KG1 (cell line): ENCODE data around the gene CNTN4.
"Not testable (repeated sequence)": the region's sequence is repeated elsewhere in the genome, so short reads cannot be mapped to it uniquely, and the experiment has no call there.

Experiments
- DNase-seq: peaks from one replicate; lab custom pipeline; 2025; lab: John Stamatoyannopoulos, UW

Gene CNTN4

DNA sequence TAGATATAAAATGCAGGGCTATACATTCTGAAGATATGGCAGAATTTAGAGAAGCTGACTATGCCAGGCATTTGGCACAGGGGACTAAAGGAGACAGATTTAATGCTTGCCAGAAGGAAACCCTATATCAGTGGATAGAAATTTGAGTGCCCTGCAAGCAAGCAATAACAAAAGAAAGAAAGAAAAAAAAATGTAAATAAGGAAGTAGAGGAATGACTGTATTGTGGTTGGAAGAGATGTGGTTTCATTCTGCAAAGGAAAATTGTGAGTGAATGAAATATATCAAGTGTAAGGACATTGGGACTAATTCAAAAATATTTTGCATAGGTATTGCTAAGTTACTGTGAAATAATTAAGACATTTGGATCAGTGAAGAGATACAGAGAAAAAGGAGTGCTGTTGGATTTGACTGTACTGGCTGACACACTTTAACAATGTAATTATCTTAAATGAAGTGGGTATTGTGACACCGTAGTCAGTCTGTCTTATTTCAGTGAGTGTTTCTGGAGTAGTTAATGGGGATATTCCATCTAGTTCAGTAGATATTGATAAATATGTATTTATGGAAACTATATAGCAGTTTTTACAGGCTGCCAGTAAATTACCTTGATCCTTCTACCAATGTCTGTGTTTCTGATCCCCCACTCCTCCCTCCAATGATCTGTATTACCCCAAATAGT lies 418.2 kb downstream of the CNTN4 start:
- no peak for DNase-seq

DNA sequence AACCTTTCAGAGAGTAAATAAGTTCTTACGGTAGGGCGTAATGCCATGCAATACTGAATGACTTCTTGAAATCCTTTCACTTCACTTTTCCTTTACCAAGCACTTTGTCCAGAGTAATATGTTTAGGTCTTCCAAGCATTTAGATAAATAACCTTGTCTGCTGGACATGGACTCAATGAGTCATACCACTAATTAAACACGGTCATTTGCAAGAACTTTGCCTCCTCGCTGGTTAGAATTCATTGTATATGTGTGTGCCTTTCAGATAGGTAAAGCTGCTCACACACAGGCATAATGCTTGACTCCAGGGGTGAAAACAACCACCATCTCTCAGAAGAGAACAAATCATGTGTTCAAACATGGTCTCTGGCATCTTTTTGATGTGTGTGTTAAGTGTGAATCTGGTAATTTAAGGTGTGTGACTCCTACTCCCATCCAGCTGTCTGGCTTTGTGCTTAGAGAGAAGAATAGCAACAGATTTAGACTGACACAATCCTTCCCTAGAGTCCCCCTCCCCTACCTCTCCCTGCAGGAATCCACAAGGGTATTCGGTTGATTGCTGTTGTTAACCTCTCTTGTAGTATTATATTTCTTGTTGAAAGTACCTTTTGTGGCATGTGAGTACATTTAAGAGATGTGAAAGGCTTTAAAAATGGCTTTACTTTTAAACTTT lies 419.0 kb downstream of the CNTN4 start:
- DNase-seq: no peak

DNA sequence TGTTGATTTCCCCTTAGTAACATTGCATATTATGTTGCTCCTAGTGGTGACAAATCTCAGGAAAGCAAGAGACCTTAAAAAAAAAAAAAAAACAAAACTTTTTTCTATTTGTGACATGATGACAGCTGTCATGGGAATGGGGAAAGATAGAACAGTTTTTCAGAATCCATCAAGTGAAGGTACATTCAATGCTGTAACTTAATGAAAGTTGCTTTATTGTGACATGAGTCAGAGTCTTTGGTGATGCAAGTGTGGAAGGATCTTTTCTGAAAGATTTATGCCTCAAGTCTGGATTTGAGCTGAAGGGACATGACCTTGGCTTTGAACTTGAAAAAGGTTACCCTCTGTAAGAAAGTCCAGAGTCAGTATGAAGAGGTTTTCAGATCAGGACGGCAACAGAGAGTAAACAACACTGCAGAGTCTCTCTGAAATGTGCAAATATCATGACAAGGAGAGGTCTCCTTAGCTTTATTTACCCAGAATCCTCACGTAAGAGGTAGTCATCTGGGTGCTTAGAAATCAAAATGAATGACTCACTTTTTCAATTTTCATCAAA lies 424.7 kb downstream of the CNTN4 start:
- no peak for DNase-seq

DNA sequence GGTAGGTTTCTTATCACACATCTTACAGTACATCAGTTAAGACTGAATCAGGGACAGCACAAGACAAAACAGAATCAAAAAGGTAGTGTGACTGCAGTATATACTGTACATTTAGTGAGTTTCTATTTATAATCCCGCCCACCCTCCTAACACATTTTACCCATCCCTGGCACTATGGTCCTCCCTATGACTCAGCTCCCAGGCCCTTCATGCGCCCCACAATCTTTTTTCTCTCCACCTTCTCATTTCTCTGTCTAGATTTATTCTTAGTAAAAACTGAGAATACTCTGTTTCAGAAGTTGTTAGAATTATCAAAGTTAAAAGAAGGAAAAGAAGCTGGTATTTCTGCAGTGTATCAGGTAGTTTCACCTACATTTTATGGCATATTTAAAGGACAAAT lies 427.3 kb downstream of the CNTN4 start:
- DNase-seq: no peak

DNA sequence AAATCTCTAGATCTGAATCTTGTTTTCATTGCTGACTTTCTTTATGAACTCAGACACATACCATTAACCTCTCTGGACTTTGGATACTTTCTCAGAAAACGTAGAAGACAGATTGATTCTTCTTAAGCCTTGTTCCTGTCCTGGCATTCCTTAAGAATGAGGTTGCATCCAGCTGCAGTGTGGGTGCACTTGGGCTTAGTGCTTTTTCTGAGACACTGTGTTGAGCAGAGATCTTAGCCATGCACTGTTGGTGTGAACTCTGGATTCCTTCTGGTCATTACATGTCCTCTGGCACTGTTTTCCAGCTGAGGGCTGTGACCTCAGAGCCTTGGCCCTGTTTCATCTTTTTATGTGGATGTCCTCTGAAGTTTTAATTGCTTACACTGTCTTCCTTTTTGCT lies 428.3 kb downstream of the CNTN4 start:
- DNase-seq: no peak

DNA sequence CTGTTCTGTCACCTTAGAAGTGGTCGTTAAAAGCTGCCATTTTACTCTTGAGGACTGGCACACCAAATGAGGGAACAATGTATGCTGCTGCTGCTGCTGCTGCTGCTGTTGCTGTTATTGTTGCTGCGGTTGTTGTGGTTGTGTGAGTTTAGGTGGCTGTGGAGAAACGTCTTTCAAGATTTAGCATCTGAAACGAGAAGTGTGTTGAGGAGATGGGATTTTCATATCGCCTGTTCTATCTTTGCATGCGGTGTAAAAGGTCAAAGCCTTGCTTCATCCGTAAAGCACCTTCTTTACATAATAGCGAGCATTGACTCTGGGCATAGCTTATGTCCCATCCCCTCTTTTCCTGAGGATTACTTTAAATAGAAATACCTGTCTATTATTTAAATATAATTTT lies 428.7 kb downstream of the CNTN4 start:
- DNase-seq: not testable (repeated sequence)

DNA sequence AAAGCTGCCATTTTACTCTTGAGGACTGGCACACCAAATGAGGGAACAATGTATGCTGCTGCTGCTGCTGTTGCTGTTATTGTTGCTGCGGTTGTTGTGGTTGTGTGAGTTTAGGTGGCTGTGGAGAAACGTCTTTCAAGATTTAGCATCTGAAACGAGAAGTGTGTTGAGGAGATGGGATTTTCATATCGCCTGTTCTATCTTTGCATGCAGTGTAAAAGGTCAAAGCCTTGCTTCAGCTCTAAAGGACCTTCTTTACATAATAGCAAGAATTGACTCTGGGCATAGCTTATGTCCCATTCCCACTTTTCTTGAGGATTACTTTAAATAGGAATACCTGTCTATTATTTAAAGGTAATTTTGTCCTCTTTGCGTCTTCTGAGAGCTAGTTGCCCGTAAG lies 436.1 kb downstream of the CNTN4 start:
- DNase-seq: not testable (repeated sequence)

DNA sequence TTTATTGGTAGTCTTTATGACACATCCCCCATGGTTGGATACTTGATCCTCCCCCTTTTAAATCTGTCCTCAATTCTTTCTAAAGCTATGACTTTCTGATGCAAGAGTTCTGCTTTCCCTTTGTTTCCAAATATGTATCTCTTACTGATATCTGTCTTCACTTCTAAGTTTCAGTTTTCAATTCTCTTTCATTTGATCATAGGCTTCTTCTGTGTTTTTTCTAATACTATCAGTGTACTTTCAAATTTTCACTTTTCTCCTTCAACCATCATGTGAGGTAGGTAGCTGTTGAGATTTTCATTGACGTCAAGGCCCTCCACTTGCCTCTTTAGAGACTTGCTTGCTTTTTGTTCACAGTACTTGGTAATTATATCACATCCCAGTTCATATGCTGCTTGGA lies 436.5 kb downstream of the CNTN4 start:
- no peak for DNase-seq

DNA sequence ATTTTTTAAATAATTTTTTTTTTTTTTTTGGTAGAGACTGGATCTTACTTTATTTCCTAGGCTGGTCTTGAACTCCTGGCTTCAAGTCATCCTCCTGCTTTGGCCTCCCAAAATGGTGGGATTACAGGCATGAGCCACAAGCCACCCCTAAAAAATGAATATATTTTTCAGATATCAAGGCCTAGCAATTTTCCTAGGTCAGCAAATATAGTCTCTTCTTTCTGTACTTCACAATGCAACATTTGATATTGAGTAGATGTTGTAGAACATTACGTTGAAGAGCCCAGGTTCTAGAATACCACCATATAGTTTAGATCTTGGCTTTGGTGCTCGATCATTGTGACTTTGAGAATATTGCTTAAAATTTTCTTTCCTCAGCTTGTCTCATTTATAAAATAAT lies 437.9 kb downstream of the CNTN4 start:
- no peak for DNase-seq

DNA sequence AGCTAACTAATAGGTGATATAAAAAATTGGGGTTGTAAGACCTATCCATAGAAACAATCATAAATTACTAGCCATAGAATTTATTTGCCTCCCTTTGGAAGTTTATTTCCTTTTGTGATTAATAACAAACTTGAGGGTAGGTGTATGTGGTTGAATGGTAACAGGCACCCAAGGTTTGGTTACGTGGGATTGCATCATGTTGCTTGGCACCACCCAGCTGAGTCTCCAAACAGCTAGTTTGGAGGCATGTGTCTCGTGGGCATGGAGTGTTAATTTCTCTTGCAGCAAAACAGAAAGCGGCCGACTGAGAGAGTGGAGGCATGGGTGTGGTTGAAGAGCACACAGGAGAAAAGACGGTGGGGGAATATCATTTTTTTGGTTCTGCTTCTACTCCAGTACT lies 441.4 kb downstream of the CNTN4 start:
- no peak for DNase-seq

DNA sequence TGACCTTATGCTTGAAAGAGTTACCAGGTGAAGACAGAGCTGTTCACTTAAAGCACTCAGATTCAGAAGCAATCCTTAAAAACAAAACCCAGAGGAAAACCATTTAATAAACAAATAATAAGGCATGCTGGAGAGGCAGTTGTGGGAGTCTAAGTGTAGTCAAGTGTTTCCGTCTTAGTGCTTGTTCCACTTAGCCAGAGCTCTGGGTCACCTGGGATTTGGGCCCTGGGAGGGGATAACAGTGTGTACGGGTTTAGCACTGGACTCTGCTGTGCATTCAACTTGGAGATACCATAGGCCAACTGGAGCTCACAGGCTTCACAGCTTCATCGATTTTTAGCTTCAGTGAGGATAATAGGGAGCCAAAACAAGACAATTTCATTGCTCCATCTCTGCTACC lies 444.6 kb downstream of the CNTN4 start:
- DNase-seq: no peak

DNA sequence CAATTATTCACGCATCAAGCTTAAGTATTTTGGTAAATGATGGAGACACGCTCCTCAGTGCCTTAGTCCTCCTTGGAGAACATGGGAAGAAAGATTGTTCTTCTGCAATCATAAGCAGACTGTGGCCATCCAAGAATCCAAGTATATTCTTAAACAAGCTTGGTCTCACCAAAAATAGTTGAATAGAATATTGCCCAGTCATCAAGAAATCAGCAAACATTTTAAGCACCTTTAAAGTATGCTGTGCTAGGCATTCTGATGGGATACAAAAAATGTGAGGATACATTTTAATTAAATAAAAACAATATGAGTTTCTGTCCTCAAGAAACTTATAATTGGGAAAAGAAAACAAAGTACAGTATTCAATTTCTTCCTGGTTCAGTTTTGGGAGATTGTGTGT lies 445.5 kb downstream of the CNTN4 start:
- no peak for DNase-seq

DNA sequence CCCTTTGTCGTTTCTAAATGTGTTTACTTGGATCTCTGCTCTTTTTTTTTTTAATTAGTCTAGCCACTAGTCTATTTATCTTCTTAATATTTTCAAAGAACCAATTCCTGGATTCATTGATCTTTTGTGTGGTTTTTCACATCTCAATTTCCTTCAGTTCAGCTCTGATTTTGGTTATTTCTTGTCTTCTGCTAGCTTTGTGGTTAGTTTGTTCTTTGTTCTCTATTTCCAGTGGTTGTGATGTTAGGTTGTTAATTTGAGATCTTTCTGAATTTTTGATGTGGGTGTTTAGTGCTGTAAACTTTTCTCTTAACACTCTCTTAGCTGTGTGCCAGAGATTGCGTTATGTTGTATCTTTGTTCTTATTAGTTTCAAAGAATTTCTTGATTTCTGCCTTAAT lies 446.1 kb downstream of the CNTN4 start:
- no peak for DNase-seq

DNA sequence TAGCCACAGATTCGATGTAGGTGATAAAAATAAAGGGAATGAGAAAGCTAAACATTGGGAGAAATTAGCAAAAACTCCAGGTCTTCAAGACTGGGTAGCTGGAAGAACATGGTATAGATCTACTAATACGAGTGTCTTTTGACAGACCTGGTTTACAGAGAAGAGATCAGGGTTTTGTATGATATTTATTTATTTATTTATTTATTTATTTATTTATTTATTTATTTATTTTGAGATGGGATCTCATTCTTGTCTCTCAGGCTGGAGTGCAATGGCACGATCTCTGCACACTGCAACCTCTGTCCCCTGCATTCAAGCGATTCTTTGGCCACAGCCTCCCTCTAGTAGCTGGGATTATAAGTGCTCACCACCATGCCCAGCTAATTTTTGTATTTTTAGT lies 448.4 kb downstream of the CNTN4 start:
- DNase-seq: no peak

DNA sequence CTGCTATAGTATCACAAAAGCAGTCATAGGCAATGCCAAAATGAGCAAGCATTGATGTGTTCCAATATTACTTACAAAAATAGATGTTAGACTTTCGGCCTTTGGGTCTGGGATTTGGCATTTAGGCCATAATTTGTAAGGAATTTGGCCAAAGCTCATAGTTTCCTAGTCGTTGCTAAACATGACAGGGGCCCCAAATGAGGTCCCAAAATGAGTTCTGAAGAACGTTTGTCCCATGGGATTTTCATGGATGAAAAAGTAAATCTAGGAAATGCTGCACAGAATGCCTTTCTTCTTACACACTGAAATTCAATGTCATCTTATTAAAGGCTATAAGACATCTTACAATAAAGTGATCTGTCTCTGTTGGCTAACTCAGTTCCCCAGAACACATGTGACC lies 456.0 kb downstream of the CNTN4 start:
- DNase-seq: no peak

DNA sequence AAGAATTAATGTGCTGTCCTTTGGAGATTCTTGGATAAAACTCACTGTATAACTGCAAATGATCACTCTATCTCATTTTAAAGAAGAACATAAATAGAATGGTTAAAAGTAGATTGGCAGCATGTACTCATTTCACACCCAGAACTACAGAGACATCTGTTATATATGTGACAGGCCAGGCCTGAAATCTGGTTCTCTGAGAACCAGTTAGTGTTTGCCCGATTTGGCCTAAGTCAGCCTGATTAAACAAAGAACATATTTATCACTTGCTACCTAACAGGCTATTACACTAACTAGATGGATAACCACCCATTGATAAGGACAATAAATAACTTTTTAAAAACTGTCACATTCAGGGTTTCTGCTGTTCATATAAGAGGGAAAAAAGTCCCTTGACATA lies 460.1 kb downstream of the CNTN4 start:
- no peak for DNase-seq

DNA sequence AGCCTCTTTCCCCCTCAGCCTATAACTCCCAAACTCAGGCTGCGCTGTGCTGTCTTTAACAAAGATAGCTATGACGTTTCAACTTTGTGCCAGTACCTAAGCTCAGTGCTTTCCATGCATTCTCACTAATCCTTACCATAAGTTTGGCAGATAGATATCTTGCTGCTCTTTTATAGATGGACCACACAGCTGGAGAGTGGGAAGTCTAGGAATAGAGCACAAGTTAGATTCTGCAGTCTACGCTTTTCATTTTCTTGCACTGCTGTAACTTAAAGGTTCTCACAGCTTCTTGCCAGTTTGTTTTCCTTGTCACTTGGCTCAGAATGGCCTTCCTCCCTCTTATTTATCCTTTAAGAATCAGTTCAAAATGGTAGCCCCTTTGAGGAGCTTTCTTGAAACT lies 468.8 kb downstream of the CNTN4 start:
- no peak for DNase-seq

DNA sequence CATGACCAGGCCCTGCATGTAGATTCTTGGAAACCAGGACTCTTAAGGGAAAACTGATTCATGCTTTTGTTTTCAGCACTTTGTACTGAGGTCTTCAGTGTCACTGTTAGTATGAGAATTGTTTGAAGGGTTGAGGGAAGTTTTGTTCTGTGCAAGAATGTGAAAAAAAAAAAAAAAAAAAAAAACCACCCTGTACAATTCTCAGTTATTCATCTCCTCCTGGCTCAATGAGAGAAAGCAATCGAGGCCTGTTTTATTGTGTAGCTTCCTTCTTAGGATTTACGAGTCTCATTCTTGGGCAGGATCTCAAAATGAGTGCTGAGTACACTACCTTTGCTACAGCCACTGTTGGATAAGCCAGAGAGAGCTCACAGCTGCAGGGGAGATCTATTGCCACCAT lies 469.5 kb downstream of the CNTN4 start:
- DNase-seq: no peak

DNA sequence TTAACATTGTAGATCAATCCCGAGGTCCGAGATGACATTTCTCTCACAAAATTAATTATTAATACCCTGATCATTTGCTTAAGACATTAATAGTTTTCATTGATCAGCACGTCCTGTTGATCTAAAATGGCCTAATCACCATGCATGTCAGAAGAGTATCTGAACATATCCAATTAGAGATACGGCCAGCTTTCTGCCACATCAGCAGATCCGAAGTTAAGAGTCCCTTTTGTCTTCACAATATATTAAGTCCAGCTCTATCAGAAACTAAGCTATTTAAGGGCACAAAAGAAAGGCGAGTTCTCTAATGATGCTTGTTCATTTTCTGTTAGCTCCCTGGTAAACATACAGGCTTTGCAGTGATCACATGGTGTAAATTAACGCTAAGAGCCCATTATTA lies 470.3 kb downstream of the CNTN4 start:
- no peak for DNase-seq

DNA sequence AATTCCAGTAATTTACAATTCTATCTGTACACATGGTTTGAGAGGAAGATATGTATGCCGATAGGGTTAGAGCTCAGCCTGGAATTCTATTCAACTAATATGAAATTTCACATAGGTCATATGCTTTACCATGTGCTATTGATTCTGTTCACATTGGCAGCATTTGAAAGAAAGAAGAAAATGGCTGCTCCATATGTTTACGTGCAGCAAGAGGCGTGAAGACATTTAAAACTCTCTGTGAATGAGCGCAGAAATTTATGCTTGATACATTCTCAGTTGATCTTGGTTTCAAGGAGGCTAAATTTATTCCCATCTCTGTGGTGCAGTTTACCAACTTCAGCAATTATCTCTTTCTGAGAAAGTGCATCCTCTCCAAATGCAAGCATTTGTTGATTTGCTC lies 478.9 kb downstream of the CNTN4 start:
- no peak for DNase-seq

DNA sequence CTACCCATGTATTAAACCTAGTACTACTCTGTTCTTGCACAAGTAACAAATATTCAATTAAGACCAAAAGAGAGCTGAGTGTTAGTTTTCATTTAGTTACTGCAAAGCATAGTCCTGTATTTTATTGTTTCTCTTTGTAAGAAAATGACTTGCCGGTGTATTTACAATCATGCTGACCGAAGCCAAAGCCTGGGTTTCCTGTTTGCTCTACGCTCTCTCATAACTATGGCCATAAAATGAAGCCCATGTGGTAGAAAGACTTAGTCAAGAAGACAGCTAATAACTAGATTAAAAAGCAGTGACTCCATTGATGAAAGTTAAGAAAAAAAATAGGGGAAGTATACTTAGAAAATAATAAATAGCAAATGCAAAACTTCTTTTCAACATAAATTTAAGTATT lies 479.9 kb downstream of the CNTN4 start:
- no peak for DNase-seq

DNA sequence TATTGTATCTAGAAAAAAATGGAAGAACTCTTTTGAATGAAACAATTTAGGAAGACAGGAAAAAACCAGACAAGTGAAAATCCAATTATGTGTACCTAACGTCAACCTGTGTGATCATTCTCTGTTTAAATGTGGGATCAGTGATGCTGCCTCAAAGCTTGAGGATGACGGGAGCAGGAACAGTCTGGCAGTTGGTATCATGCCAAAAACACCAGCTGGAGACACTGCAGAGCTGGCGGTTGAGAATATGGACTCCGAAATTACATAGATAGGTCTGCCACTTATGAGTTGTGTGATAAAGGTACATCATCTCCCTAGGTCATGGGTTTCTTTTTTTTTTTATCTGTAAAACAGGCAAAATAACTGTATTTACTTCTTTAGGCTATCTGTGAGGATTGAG lies 480.5 kb downstream of the CNTN4 start:
- DNase-seq: no peak

DNA sequence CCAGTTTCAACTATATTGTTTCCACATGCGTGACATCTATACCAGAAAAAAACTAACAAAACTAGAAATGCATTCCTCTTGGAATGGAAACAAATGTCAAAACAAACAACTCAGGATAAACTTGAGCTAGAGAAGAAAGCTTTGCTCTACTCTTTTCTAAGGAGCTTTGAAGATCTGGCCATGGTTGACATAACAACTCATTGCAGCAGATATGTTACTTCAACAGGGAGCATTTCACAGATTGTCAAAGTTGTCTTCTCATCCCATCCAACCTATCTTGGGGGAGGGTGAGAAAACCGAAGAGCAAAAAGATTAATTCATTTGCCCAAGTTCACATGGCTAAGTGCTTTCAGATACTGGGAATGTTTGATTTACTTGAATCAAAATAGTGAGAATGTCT lies 484.4 kb downstream of the CNTN4 start:
- no peak for DNase-seq
